Peyer's patch (tissue), 4 donors: ENCODE results near the gene EXOSC5.

Experiments used
- CTCF ChIP-seq, 6 experiments: fragments of 450-650 bp in 4 of 6; fragments of 200-600 bp in 2 of 6; sonication (generic) in 1 of 6; IDR thresholded peaks; one replicate each; pipeline ENCODE4 v1.5.1; 2017 to 2019; ENCODE audit warnings: antibody characterized with exemption in 6 of 6, mild to moderate bottlenecking in 3 of 6, moderate library complexity in 1 of 6
- POLR2A ChIP-seq, 2 donors: fragments of 450-650 bp; IDR thresholded peaks; one replicate each; pipeline ENCODE4 v1.5.1; 2017; ENCODE audit warnings: antibody characterized with exemption in 2 of 2, mild to moderate bottlenecking in 2 of 2, moderate library complexity in 2 of 2

- no peak for TF ChIP-seq POLR2A (IDR thresholded peaks at IDR 0.05)
- no peak for TF ChIP-seq CTCF (IDR thresholded peaks at IDR 0.05)
Observed at GRCh38 chr19:41415154-41415571, 18.0 kb upstream of the EXOSC5 start.
